HL-60 (cell line): ENCODE data around the gene PARD3.

Experiments
- DNase-seq, 2 experiments: peaks; one replicate each; pipeline ENCODE4 v3.0.0-alpha.2; 2010 to 2020; ENCODE audit warnings: low read depth in 1 of 2, low spot score in 1 of 2
- H3K27ac ChIP-seq: fragments of 250-450 bp; sonication (Bioruptor Pico); replicated peaks from 2 replicates; pipeline ENCODE4 v1.5.1; 2020; ENCODE audit warnings: mild to moderate bottlenecking, moderate library complexity
- H3K27me3 ChIP-seq: fragments of 250-450 bp; sonication (Bioruptor Pico); 2 replicates; pipeline ENCODE4 v1.5.1; 2021; ENCODE audit warnings: mild to moderate bottlenecking, moderate library complexity; ENCODE audit not compliant: insufficient read depth, poor library complexity, severe bottlenecking
- H3K4me3 ChIP-seq: replicated peaks from 2 replicates; pipeline ENCODE4 v1.5.1; 2011; ENCODE audit warnings: mild to moderate bottlenecking, control low read depth, low read length; ENCODE audit not compliant: insufficient read depth
- CTCF ChIP-seq: IDR thresholded peaks from one replicate; pipeline ENCODE4 v1.5.1; 2011; ENCODE audit warnings: low read length, control low read depth, inconsistent platforms; ENCODE audit not compliant: insufficient read depth
- GABPA ChIP-seq: IDR thresholded peaks from 2 replicates; pipeline ENCODE4 v1.6.1; 2012; ENCODE audit warnings: low read depth
- POLR2AphosphoS5 ChIP-seq: IDR thresholded peaks from 2 replicates; pipeline ENCODE4 v1.6.1; 2012; ENCODE audit warnings: low read depth
- REST ChIP-seq: IDR thresholded peaks from 2 replicates; pipeline ENCODE4 v1.6.1; 2012; ENCODE audit warnings: low read depth; ENCODE audit not compliant: insufficient replicate concordance
- SPI1 ChIP-seq: IDR thresholded peaks from 2 replicates; pipeline ENCODE4 v1.6.1; 2012; ENCODE audit warnings: low read depth, mild to moderate bottlenecking, borderline replicate concordance

PARD3 gene

GRCh38 chr10:34528320-34528719 lies 286.8 kb downstream of the PARD3 start:
- Histone ChIP-seq H3K27ac (no peak overlapping the region), H3K4me3 (no peak overlapping the region), H3K27me3 (no peaks in the 10 kb centered on the region)
- TF ChIP-seq CTCF (no peak), SPI1 (no peak), REST (no peak), POLR2AphosphoS5 (no peak), GABPA (no peak)
- no peak for DNase-seq

GRCh38 chr10:34526758-34527730 lies 288.1 kb downstream of the PARD3 start:
- Histone ChIP-seq H3K27ac (no peak overlapping the region), H3K4me3 (no peak overlapping the region), H3K27me3 (no peaks in the 10 kb centered on the region)
- DNase-seq = no peak
- TF ChIP-seq REST (no peak), CTCF (no peak), POLR2AphosphoS5 (no peak), GABPA (no peak), SPI1 (no peak)

- H3K27me3 ChIP-seq = no peaks in the 10 kb centered on the region
- no peak for DNase-seq
- TF ChIP-seq SPI1 = no peak
- no peak for TF ChIP-seq REST
- no peak for TF ChIP-seq POLR2AphosphoS5
- TF ChIP-seq GABPA = no peak
- TF ChIP-seq CTCF = no peak
- no peak overlapping the region for H3K4me3 ChIP-seq
- no peak overlapping the region for H3K27ac ChIP-seq
Observed at GRCh38 chr10:34526186-34526585, 288.9 kb downstream of the PARD3 start.
